Neural cell (in vitro differentiated cells): Measurements from ENCODE around the gene SPTLC2.

Source experiments
- POLR2AphosphoS5 ChIP-seq: IDR thresholded peaks from 2 replicates; pipeline ENCODE4 v1.6.1; 2012
- TF ChIP-seq, protein P1 (sequence below): fragments of 450-650 bp; IDR thresholded peaks from 2 replicates; pipeline ENCODE4 v1.5.1; 2014; ENCODE audit warnings: antibody characterized with exemption, mild to moderate bottlenecking, moderate library complexity; ENCODE audit not compliant: poor library complexity, severe bottlenecking

DNA sequence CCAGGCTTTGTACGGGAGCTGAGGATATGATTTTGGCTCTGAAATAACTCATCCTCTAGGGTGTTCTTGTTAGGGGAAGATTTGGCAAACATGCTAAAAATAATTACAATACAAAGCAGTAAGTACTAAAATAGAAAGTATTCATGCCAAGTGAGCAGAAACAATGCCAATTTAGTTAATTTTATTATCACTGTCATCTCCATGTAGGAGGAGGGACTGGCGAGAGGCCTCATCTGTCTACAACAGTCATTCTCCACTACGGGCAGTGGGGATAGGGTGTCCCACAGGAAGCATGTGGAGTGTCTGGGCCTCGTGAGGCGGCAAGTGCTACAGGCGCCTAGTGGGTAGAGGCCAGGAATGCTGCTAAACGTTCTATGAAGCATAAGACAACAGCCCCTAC lies 121.1 kb downstream of the SPTLC2 start:
- TF ChIP-seq, protein P1, sequence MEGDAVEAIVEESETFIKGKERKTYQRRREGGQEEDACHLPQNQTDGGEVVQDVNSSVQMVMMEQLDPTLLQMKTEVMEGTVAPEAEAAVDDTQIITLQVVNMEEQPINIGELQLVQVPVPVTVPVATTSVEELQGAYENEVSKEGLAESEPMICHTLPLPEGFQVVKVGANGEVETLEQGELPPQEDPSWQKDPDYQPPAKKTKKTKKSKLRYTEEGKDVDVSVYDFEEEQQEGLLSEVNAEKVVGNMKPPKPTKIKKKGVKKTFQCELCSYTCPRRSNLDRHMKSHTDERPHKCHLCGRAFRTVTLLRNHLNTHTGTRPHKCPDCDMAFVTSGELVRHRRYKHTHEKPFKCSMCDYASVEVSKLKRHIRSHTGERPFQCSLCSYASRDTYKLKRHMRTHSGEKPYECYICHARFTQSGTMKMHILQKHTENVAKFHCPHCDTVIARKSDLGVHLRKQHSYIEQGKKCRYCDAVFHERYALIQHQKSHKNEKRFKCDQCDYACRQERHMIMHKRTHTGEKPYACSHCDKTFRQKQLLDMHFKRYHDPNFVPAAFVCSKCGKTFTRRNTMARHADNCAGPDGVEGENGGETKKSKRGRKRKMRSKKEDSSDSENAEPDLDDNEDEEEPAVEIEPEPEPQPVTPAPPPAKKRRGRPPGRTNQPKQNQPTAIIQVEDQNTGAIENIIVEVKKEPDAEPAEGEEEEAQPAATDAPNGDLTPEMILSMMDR, result no peak
- TF ChIP-seq POLR2AphosphoS5, result no peak
